ENCODE results near the gene ATXN1.

ATXN1 gene

GRCh38 chr6:16521528-16521927 is 239.7 kb downstream of the ATXN1 start:
- no peak overlapping the region for H3K9ac ChIP-seq (ENCODE audit: low read length)
- H4K20me1 ChIP-seq (ENCODE audit: insufficient read depth, low read length): no peaks in the 10 kb centered on the region

GRCh38 chr6:16519265-16520242 is 241.7 kb downstream of the ATXN1 start:
- Histone ChIP-seq H3K79me2 (ENCODE audit: low read length) (no peaks in the 10 kb centered on the region), H3K27me3 (ENCODE audit: low read depth, low read length) (peaks cover 4% of the 10 kb centered on the region), H3K9me3 (ENCODE audit: insufficient read depth, low read length) (no peaks in the 10 kb centered on the region), H4K20me1 (ENCODE audit: insufficient read depth, low read length) (no peaks in the 10 kb centered on the region), H2AFZ (ENCODE audit: low read depth, low read length) (no peak overlapping the region), H3K4me2 (ENCODE audit: low read length) (no peak overlapping the region), H3K9ac (ENCODE audit: low read length) (no peak overlapping the region), H3K27ac (ENCODE audit: low read length) (no peak overlapping the region), H3K36me3 (replicated peaks; ENCODE audit: low read depth, low read length) (no peaks in the 10 kb centered on the region), H3K4me1 (ENCODE audit: low read length) (no peaks in the 10 kb centered on the region), H3K4me3 (ENCODE audit: low read length) (no peak overlapping the region)
- no peak for TF ChIP-seq EZH2phosphoT487 (IDR thresholded peaks at IDR 0.05; ENCODE audit: low read depth)
- no peak for TF ChIP-seq CTCF (IDR thresholded peaks at IDR 0.05; ENCODE audit: low read depth, low read length)

More at GRCh38 chr6:16521528-16521927, 239.7 kb downstream of the ATXN1 start:
- H2AFZ ChIP-seq (ENCODE audit: low read depth, low read length): no peak overlapping the region
- no peaks in the 10 kb centered on the region for H3K79me2 ChIP-seq (ENCODE audit: low read length)
- no peaks in the 10 kb centered on the region; the same call in none of the 2 replicates for H3K27me3 ChIP-seq (ENCODE audit: low read depth, low read length)
- no peak overlapping the region for H3K4me3 ChIP-seq (ENCODE audit: low read length)
- H3K9me3 ChIP-seq (ENCODE audit: insufficient read depth, low read length): no peaks in the 10 kb centered on the region
- no peak overlapping the region for H3K4me2 ChIP-seq (ENCODE audit: low read length)
- H3K36me3 ChIP-seq (replicated peaks; ENCODE audit: low read depth, low read length): no peaks in the 10 kb centered on the region
- TF ChIP-seq EZH2phosphoT487 (IDR thresholded peaks at IDR 0.05; ENCODE audit: low read depth) (no peak), CTCF (IDR thresholded peaks at IDR 0.05; ENCODE audit: low read depth, low read length) (no peak)
- no peaks in the 10 kb centered on the region for H3K4me1 ChIP-seq (ENCODE audit: low read length)
- no peak overlapping the region for H3K27ac ChIP-seq (ENCODE audit: low read length)

DNA sequence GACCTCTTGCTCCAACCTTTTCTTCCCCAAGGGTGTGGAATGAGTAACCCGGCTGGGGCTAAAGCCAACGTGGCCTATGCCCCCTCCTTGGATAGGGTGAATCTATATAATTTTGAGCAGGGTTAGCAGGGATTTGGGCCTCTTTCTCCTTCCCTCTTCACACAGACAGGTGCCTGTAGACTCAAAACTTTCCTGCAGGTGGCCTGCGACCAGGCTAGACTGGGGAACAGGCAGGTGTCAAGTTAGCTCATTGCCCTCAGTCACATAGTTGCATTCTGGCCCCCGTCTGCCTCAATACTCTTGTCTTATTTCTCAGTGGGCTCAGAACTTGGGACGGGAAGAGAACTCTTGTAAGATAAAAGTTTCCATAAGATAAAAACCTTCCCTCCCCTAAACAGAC is 243.0 kb downstream of the ATXN1 start:
- Histone ChIP-seq H3K79me2 (ENCODE audit: low read length) (no peaks in the 10 kb centered on the region), H2AFZ (ENCODE audit: low read depth, low read length) (no peak overlapping the region), H4K20me1 (ENCODE audit: insufficient read depth, low read length) (no peaks in the 10 kb centered on the region), H3K4me3 (ENCODE audit: low read length) (no peak overlapping the region), H3K27ac (ENCODE audit: low read length) (no peak overlapping the region), H3K4me1 (ENCODE audit: low read length) (no peaks in the 10 kb centered on the region), H3K4me2 (ENCODE audit: low read length) (no peak overlapping the region), H3K9me3 (ENCODE audit: insufficient read depth, low read length) (no peaks in the 10 kb centered on the region), H3K27me3 (ENCODE audit: low read depth, low read length) (peaks cover 16% of the 10 kb centered on the region), H3K36me3 (replicated peaks; ENCODE audit: low read depth, low read length) (no peaks in the 10 kb centered on the region), H3K9ac (ENCODE audit: low read length) (no peak overlapping the region)
- TF ChIP-seq CTCF (IDR thresholded peaks at IDR 0.05; ENCODE audit: low read depth, low read length) (no peak), EZH2phosphoT487 (IDR thresholded peaks at IDR 0.05; ENCODE audit: low read depth) (no peak)

DNA sequence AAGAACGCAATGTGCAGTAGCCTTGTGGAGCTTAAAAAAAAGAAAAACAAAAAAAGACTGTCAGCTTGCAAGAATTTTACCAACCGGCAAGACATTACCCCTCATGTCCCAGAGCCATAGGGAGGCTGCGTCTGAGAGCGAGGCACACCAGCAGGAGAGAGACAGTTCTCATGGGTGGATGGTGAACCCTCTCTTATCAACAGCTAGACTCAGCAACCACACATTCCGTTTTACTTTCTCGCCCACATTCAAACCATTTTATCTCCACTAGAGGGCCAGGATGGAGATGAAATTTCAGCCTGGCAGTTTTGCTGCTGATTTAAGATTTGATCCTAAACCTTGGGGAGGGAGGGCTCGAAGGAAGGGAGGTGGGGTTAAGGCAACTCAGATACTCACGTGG is 247.0 kb downstream of the ATXN1 start:
- Histone ChIP-seq H3K27ac (ENCODE audit: low read length) (no peak overlapping the region), H3K27me3 (ENCODE audit: low read depth, low read length) (peaks cover 43% of the 10 kb centered on the region), H3K79me2 (ENCODE audit: low read length) (no peaks in the 10 kb centered on the region), H3K4me2 (ENCODE audit: low read length) (no peak overlapping the region), H3K4me1 (ENCODE audit: low read length) (no peaks in the 10 kb centered on the region), H2AFZ (ENCODE audit: low read depth, low read length) (no peak overlapping the region), H3K9ac (ENCODE audit: low read length) (no peak overlapping the region), H3K36me3 (replicated peaks; ENCODE audit: low read depth, low read length) (no peaks in the 10 kb centered on the region), H4K20me1 (ENCODE audit: insufficient read depth, low read length) (no peaks in the 10 kb centered on the region), H3K4me3 (ENCODE audit: low read length) (no peak overlapping the region), H3K9me3 (ENCODE audit: insufficient read depth, low read length) (no peaks in the 10 kb centered on the region)
- TF ChIP-seq EZH2phosphoT487 (IDR thresholded peaks at IDR 0.05; ENCODE audit: low read depth): no peak
- peak; percentile 35 for TF ChIP-seq CTCF (IDR thresholded peaks at IDR 0.05; ENCODE audit: low read depth, low read length)
